ENCODE data around the gene PGM1.
A peak's percentile ranks its signal among the peaks of the same experiment; 100 is the strongest.

The PGM1 gene

GRCh38 chr1:63621075-63621474 is 27.9 kb downstream of the PGM1 start:
- no peak overlapping the region for H3K4me3 ChIP-seq (replicated peaks; ENCODE audit: low read depth, low read length)
- no peaks in the 10 kb centered on the region for H3K36me3 ChIP-seq (ENCODE audit: control insufficient read depth, insufficient read depth, low read length)
- no peak for TF ChIP-seq CTCF (IDR thresholded peaks at IDR 0.05; ENCODE audit: insufficient read depth, low read length, poor library complexity, severe bottlenecking)
- no peak for DNase-seq (ENCODE audit: extremely low read depth, insufficient read length)
- no peaks in the 10 kb centered on the region for H3K27me3 ChIP-seq (replicated peaks; ENCODE audit: control insufficient read depth, insufficient read depth, low read length)

- H3K36me3 ChIP-seq (ENCODE audit: control insufficient read depth, insufficient read depth, low read length), result no peaks in the 10 kb centered on the region
- H3K4me3 ChIP-seq (replicated peaks; ENCODE audit: low read depth, low read length), result no peak overlapping the region
- no peak for DNase-seq (ENCODE audit: extremely low read depth, insufficient read length)
- no peaks in the 10 kb centered on the region for H3K27me3 ChIP-seq (replicated peaks; ENCODE audit: control insufficient read depth, insufficient read depth, low read length)
- TF ChIP-seq CTCF (IDR thresholded peaks at IDR 0.05; ENCODE audit: insufficient read depth, low read length, poor library complexity, severe bottlenecking), result no peak
Observed at GRCh38 chr1:63621698-63622097, 28.5 kb downstream of the PGM1 start.

GRCh38 chr1:63622849-63623566 is 29.8 kb downstream of the PGM1 start:
- Histone ChIP-seq H3K4me3 (replicated peaks; ENCODE audit: low read depth, low read length) (no peak overlapping the region), H3K27me3 (replicated peaks; ENCODE audit: control insufficient read depth, insufficient read depth, low read length) (no peaks in the 10 kb centered on the region), H3K36me3 (ENCODE audit: control insufficient read depth, insufficient read depth, low read length) (no peaks in the 10 kb centered on the region)
- peak; percentile 9 for DNase-seq (ENCODE audit: extremely low read depth, insufficient read length)
- no peak for TF ChIP-seq CTCF (IDR thresholded peaks at IDR 0.05; ENCODE audit: insufficient read depth, low read length, poor library complexity, severe bottlenecking)

GRCh38 chr1:63623952-63624351 is 30.7 kb downstream of the PGM1 start:
- no peak overlapping the region for H3K4me3 ChIP-seq (replicated peaks; ENCODE audit: low read depth, low read length)
- no peaks in the 10 kb centered on the region for H3K27me3 ChIP-seq (replicated peaks; ENCODE audit: control insufficient read depth, insufficient read depth, low read length)
- DNase-seq (ENCODE audit: extremely low read depth, insufficient read length), result no peak
- no peaks in the 10 kb centered on the region for H3K36me3 ChIP-seq (ENCODE audit: control insufficient read depth, insufficient read depth, low read length)
- TF ChIP-seq CTCF (IDR thresholded peaks at IDR 0.05; ENCODE audit: insufficient read depth, low read length, poor library complexity, severe bottlenecking), result no peak

GRCh38 chr1:63624911-63625310 is 31.7 kb downstream of the PGM1 start:
- no peak overlapping the region for H3K4me3 ChIP-seq (replicated peaks; ENCODE audit: low read depth, low read length)
- TF ChIP-seq CTCF (IDR thresholded peaks at IDR 0.05; ENCODE audit: insufficient read depth, low read length, poor library complexity, severe bottlenecking), result no peak
- no peaks in the 10 kb centered on the region for H3K27me3 ChIP-seq (replicated peaks; ENCODE audit: control insufficient read depth, insufficient read depth, low read length)
- H3K36me3 ChIP-seq (ENCODE audit: control insufficient read depth, insufficient read depth, low read length), result 0 out of 2 replicates have a peak, but pooled peaks cover 3% of the 10 kb centered on the region
- no peak for DNase-seq (ENCODE audit: extremely low read depth, insufficient read length)

- Histone ChIP-seq H3K36me3 (ENCODE audit: control insufficient read depth, insufficient read depth, low read length) (0 out of 2 replicates have a peak, but pooled peaks cover 3% of the 10 kb centered on the region), H3K4me3 (replicated peaks; ENCODE audit: low read depth, low read length) (no peak overlapping the region), H3K27me3 (replicated peaks; ENCODE audit: control insufficient read depth, insufficient read depth, low read length) (no peaks in the 10 kb centered on the region)
- no peak for TF ChIP-seq CTCF (IDR thresholded peaks at IDR 0.05; ENCODE audit: insufficient read depth, low read length, poor library complexity, severe bottlenecking)
- no peak for DNase-seq (ENCODE audit: extremely low read depth, insufficient read length)
Observed at GRCh38 chr1:63626222-63626621, 33.0 kb downstream of the PGM1 start.

All from GM06990 (cell line).